PC-3 (cell line): ENCODE measurements around the gene TEX264. TPM values are rescaled to one million over a fixed set of nuclear protein-coding genes. Genes with fewer than 3 reads are reported as not detected.

Source experiments
- ATAC-seq: fragments of 200-7000 bp; cut with Tn5 transposase; 2 replicates; pipeline ENCODE4 v1.9.1; 2020; ENCODE audit warnings: mild to moderate bottlenecking, moderate library complexity
- BruUV-seq: library from RNA; stranded (reverse); fragments of 400-500 nt; replicated peaks from 2 replicates; lab custom pipeline; 2021; lab: Mats Ljungman, UMichigan
- CTCF ChIA-PET: fragments of 300-600 bp; sonication (Branson Sonifier 250); formaldehyde crosslinking; loops from one replicate; lab custom pipeline; 2022; ENCODE audit warnings: antibody characterized with exemption; lab: Charles Lee
- POLR2A ChIA-PET: fragments of 300-600 bp; sonication (Branson Sonifier 250); formaldehyde crosslinking; loops from one replicate; lab custom pipeline; 2022; ENCODE audit warnings: antibody characterized with exemption; ENCODE audit not compliant: unreplicated experiment; lab: Charles Lee
- DNase-seq: peaks from one replicate; pipeline ENCODE4 v3.0.0-alpha.2; 2015
- H2AFZ ChIP-seq: fragments of 300-600 bp; sonication (generic); 2 replicates; pipeline ENCODE4 v1.6.0; 2016; ENCODE audit warnings: antibody characterized with exemption, low read length
- H3F3A ChIP-seq: fragments of 300-600 bp; sonication (generic); one replicate; pipeline ENCODE4 v1.6.0; 2017; ENCODE audit warnings: antibody characterized with exemption, low read length, control low read depth, mild to moderate bottlenecking; ENCODE audit not compliant: unreplicated experiment
- H3K27ac ChIP-seq: fragments of 300-600 bp; sonication (generic); 2 replicates; pipeline ENCODE4 v1.5.1; 2016; ENCODE audit warnings: mild to moderate bottlenecking, low read length
- H3K27me3 ChIP-seq: fragments of 300-600 bp; sonication (generic); 2 replicates; pipeline ENCODE4 v1.6.1; 2016; ENCODE audit warnings: low read length, mixed read lengths
- H3K36me3 ChIP-seq: fragments of 300-600 bp; sonication (generic); 2 replicates; pipeline ENCODE4 v1.6.1; 2016; ENCODE audit warnings: low read depth, mixed run types, low read length, mixed read lengths
- H3K4me1 ChIP-seq: fragments of 300-600 bp; sonication (generic); 2 replicates; pipeline ENCODE4 v1.5.1; 2016; ENCODE audit warnings: low read length; ENCODE audit not compliant: insufficient read depth
- H3K4me2 ChIP-seq: fragments of 300-600 bp; sonication (generic); 2 replicates; pipeline ENCODE4 v1.6.0; 2016; ENCODE audit warnings: low read length
- H3K4me3 ChIP-seq: fragments of 300-600 bp; sonication (generic); 2 replicates; pipeline ENCODE4 v1.5.1; 2016; ENCODE audit warnings: mild to moderate bottlenecking, low read length, mixed read lengths
- H3K79me2 ChIP-seq: fragments of 300-600 bp; sonication (generic); 2 replicates; pipeline ENCODE4 v1.6.1; 2017; ENCODE audit warnings: low read length, mixed read lengths
- H3K9ac ChIP-seq: fragments of 300-600 bp; sonication (generic); 2 replicates; pipeline ENCODE4 v1.6.0; 2016; ENCODE audit warnings: mild to moderate bottlenecking, low read length
- H3K9me2 ChIP-seq: fragments of 300-600 bp; sonication (generic); replicated peaks from 2 replicates; pipeline ENCODE4 v1.6.1; 2016; ENCODE audit warnings: mixed run types, low read length, mixed read lengths
- H3K9me3 ChIP-seq: fragments of 300-600 bp; sonication (generic); 2 replicates; pipeline ENCODE4 v1.6.1; 2016; ENCODE audit warnings: low read length, mixed read lengths
- H4K20me1 ChIP-seq: fragments of 300-600 bp; sonication (generic); 2 replicates; pipeline ENCODE4 v1.6.1; 2016; ENCODE audit warnings: low read length, mixed read lengths
- EZH2 ChIP-seq: fragments of 300-600 bp; sonication (generic); IDR thresholded peaks from one replicate; pipeline ENCODE4 v1.6.1; 2017; ENCODE audit warnings: antibody characterized with exemption, mild to moderate bottlenecking, low read length; ENCODE audit not compliant: unreplicated experiment
- EZH2phosphoT487 ChIP-seq: fragments of 300-600 bp; sonication (generic); IDR thresholded peaks from 2 replicates; pipeline ENCODE4 v1.6.1; 2018; ENCODE audit warnings: mild to moderate bottlenecking, antibody characterized with exemption, low read length, borderline replicate concordance
- intact Hi-C: fragments of 100-400 bp; cut with micrococcal nuclease; formaldehyde crosslinking; loops from 2 replicates; pipeline ENCODE4 v1.9.0; 2023
- total RNA-seq: library from RNA; depleted of rRNA; stranded (reverse); fragments of >200 nt; gene quantifications from 2 replicates; pipeline ENCODE4 v1.2.3, GENCODE V29; 2014
- TF ChIP-seq, protein P1 (sequence below): fragments of 300-600 bp; sonication (generic); conservative IDR thresholded peaks from 2 replicates; pipeline ENCODE4 v1.5.1; 2017; ENCODE audit warnings: antibody characterized with exemption, low read depth, mild to moderate bottlenecking, low read length

The TEX264 gene
- total RNA-seq, 1 experiment from 2014 or later, result 85.5 TPM

DNA sequence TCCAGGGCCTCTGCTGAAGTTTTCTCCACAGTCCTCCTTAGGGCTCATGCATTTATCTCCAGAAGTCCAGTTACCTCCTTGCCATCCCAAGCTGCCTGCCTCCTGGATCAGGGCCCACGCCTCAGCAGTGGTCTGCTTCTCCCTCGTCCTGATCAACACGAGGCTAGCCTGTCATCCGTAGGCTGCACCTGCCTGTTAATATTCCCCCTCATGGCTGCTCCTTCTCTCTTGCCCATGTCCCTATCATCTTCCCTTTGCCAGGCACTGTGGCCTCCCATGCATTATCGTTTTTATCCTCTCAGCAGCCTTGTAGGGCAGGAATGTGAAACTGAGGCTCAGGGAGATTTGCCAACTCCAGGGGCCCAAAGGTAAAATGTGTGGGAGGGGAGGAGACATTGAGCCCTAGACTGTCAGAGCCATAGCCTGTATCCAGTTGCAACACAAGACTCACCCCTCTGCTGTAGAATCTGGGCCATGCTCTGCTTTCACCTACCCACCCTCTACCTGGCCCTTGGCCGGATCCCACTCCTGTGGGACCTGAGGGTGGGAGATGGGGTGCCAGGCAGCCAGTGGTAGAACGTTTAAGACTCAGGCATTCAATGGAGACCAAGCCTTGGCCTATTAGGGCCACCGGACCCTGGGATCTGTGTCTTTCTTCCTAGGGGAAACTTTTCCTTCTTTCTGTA lies 40.4 kb downstream of the TEX264 start:
- intact Hi-C loops, result no loop called here
- no peaks in the 10 kb centered on the region for H3F3A ChIP-seq
- no peaks in the 10 kb centered on the region for H3K9me2 ChIP-seq
- no peaks in the 10 kb centered on the region for H3K4me1 ChIP-seq
- no peaks in the 10 kb centered on the region for H3K36me3 ChIP-seq
- no peak overlapping the region for H2AFZ ChIP-seq
- H3K4me2 ChIP-seq, result no peak overlapping the region
- DNase-seq (no peak), ATAC-seq (no peak)
- H3K79me2 ChIP-seq, result no peaks in the 10 kb centered on the region
- H3K27me3 ChIP-seq, result no peaks in the 10 kb centered on the region
- H4K20me1 ChIP-seq, result no peaks in the 10 kb centered on the region
- CTCF ChIA-PET, result no interaction called here
- no peak overlapping the region for H3K4me3 ChIP-seq
- no TSS peak for BruUV-seq
- POLR2A ChIA-PET, result no interaction called here
- no peak overlapping the region for H3K27ac ChIP-seq
- no peaks in the 10 kb centered on the region for H3K9me3 ChIP-seq
- no peak for TF ChIP-seq EZH2
- TF ChIP-seq EZH2phosphoT487, result no peak
- TF ChIP-seq, protein P1, sequence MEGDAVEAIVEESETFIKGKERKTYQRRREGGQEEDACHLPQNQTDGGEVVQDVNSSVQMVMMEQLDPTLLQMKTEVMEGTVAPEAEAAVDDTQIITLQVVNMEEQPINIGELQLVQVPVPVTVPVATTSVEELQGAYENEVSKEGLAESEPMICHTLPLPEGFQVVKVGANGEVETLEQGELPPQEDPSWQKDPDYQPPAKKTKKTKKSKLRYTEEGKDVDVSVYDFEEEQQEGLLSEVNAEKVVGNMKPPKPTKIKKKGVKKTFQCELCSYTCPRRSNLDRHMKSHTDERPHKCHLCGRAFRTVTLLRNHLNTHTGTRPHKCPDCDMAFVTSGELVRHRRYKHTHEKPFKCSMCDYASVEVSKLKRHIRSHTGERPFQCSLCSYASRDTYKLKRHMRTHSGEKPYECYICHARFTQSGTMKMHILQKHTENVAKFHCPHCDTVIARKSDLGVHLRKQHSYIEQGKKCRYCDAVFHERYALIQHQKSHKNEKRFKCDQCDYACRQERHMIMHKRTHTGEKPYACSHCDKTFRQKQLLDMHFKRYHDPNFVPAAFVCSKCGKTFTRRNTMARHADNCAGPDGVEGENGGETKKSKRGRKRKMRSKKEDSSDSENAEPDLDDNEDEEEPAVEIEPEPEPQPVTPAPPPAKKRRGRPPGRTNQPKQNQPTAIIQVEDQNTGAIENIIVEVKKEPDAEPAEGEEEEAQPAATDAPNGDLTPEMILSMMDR, result no peak
- H3K9ac ChIP-seq, result no peak overlapping the region

DNA sequence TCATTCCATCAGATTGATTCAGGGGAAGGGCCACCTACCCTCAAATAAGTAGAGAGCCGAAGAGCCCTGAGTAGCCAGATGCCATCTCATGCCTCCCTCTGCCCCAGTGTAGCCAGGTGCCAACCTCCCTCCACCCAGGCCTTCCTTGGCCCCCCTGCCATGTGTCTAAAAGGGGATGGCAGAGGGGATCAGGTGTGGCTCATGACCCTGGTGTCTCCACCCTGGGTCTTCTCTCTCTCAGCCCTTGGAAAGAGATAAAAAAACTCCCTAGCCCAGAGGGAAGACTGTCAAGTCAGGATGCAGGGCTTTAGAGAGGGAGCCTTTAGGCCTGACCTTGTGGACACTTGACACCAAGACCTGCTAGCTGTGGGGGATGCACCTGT lies 41.0 kb downstream of the TEX264 start:
- DNase-seq (no peak), ATAC-seq (no peak)
- TF ChIP-seq EZH2 (no peak), EZH2phosphoT487 (no peak)
- TF ChIP-seq, protein P1, result no peak
- no peaks in the 10 kb centered on the region for H3K27me3 ChIP-seq
- ChIA-PET POLR2A (no interaction called here), CTCF (no interaction called here)
- no peak overlapping the region for H3K27ac ChIP-seq
- H3K79me2 ChIP-seq, result no peaks in the 10 kb centered on the region
- no peak overlapping the region for H3K4me2 ChIP-seq
- H3K9me2 ChIP-seq, result no peaks in the 10 kb centered on the region
- no peak overlapping the region for H3K4me3 ChIP-seq
- H3K9ac ChIP-seq, result no peak overlapping the region
- intact Hi-C loops, result no loop called here
- H3K9me3 ChIP-seq, result no peaks in the 10 kb centered on the region
- no TSS peak for BruUV-seq
- no peaks in the 10 kb centered on the region for H3F3A ChIP-seq
- H3K4me1 ChIP-seq, result no peaks in the 10 kb centered on the region
- no peak overlapping the region for H2AFZ ChIP-seq
- H4K20me1 ChIP-seq, result no peaks in the 10 kb centered on the region
- H3K36me3 ChIP-seq, result no peaks in the 10 kb centered on the region

GRCh38 chr3:51712511-51712931 lies 41.5 kb downstream of the TEX264 start:
- intact Hi-C loops, result no loop called here
- Histone ChIP-seq H3K36me3 (no peaks in the 10 kb centered on the region), H3K9me2 (no peaks in the 10 kb centered on the region), H3K9ac (no peak overlapping the region), H2AFZ (no peak overlapping the region), H3K9me3 (no peaks in the 10 kb centered on the region), H4K20me1 (no peaks in the 10 kb centered on the region), H3K27ac (no peak overlapping the region), H3K4me1 (no peaks in the 10 kb centered on the region), H3K27me3 (no peaks in the 10 kb centered on the region), H3K4me3 (no peak overlapping the region), H3F3A (no peaks in the 10 kb centered on the region), H3K4me2 (no peak overlapping the region), H3K79me2 (no peaks in the 10 kb centered on the region)
- no peak for DNase-seq
- ChIA-PET CTCF (no interaction called here), POLR2A (no interaction called here)
- TF ChIP-seq EZH2phosphoT487, result no peak
- TF ChIP-seq, protein P1, result no peak
- TF ChIP-seq EZH2, result no peak
- BruUV-seq, result no TSS peak
- no peak for ATAC-seq
